Neural progenitor cell (in vitro differentiated cells): Measurements from ENCODE around the gene TGFBR3.

Experiments used
- EZH2 ChIP-seq: fragments of 200-600 bp; sonication (generic); IDR thresholded peaks from 2 replicates; pipeline ENCODE4 v1.6.1; 2017; ENCODE audit warnings: antibody characterized with exemption, mild to moderate bottlenecking, moderate library complexity
- EZH2phosphoT487 ChIP-seq: fragments of 200-600 bp; sonication (generic); IDR thresholded peaks from 2 replicates; pipeline ENCODE4 v1.6.1; 2017; ENCODE audit warnings: antibody characterized with exemption
- TF ChIP-seq, protein P1 (sequence below): fragments of 200-600 bp; sonication (generic); IDR thresholded peaks from 2 replicates; pipeline ENCODE4 v1.5.1; 2017; ENCODE audit warnings: antibody characterized with exemption, mild to moderate bottlenecking

DNA sequence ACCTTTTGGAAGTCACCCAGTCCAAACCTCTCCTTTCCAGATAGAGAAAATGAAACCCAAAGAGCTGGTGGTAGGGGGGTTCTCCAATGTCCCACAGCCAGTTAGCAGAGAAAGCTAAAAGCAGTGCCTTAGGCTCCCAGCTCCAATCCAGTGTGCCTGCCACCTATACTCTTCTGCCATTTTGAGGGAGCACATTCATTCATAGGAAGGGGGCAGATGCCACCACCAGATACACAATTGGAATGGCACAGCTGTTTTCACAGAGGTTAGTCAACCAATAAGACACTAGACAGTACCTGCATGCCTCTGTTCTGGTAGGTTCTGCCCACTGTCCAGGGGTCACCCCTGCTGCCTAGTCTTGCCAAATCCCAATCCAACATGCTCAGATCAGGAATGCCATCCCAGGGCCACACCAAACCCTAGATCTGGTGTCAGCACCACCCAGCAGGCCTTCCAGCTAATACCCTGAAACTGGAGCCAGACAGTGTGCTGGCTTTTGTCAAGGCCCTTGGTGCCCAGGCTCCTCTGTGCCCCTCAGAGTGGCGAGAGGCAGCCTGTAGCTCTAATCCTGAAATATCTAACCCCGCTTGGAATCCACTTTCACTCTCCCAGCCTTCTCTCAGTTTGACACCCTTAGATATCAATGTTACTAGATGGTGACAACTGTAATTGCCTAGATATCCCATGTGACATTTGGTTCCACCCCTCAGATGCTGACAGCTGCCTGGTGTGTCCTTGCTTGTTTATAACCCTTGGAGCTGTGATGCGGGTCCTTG, 178.6 kb downstream of the TGFBR3 start:
- TF ChIP-seq EZH2phosphoT487: no peak
- TF ChIP-seq, protein P1, sequence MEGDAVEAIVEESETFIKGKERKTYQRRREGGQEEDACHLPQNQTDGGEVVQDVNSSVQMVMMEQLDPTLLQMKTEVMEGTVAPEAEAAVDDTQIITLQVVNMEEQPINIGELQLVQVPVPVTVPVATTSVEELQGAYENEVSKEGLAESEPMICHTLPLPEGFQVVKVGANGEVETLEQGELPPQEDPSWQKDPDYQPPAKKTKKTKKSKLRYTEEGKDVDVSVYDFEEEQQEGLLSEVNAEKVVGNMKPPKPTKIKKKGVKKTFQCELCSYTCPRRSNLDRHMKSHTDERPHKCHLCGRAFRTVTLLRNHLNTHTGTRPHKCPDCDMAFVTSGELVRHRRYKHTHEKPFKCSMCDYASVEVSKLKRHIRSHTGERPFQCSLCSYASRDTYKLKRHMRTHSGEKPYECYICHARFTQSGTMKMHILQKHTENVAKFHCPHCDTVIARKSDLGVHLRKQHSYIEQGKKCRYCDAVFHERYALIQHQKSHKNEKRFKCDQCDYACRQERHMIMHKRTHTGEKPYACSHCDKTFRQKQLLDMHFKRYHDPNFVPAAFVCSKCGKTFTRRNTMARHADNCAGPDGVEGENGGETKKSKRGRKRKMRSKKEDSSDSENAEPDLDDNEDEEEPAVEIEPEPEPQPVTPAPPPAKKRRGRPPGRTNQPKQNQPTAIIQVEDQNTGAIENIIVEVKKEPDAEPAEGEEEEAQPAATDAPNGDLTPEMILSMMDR: no peak
- TF ChIP-seq EZH2: no peak
